Measurements from ENCODE around the gene FMNL2.

DNA sequence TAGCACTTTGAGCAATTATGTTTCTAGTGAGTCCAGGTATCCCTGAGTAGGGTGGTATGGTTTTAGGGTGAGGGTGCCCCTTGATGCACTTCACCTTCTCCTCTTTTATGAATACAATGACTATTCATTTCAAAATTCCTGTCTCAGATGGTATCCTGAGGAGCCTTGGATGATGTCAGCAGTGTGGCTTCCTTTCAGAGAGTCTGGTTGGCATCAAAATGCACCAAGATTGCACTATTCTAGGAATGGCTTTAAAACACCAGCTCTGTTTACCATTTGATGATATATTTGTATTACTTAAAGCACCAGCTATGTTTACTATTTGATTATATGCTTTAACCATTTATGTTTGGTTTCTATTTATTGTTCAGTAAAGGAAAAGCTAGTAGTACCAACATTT lies 141.0 kb downstream of the FMNL2 start:
- TF ChIP-seq, protein P1, sequence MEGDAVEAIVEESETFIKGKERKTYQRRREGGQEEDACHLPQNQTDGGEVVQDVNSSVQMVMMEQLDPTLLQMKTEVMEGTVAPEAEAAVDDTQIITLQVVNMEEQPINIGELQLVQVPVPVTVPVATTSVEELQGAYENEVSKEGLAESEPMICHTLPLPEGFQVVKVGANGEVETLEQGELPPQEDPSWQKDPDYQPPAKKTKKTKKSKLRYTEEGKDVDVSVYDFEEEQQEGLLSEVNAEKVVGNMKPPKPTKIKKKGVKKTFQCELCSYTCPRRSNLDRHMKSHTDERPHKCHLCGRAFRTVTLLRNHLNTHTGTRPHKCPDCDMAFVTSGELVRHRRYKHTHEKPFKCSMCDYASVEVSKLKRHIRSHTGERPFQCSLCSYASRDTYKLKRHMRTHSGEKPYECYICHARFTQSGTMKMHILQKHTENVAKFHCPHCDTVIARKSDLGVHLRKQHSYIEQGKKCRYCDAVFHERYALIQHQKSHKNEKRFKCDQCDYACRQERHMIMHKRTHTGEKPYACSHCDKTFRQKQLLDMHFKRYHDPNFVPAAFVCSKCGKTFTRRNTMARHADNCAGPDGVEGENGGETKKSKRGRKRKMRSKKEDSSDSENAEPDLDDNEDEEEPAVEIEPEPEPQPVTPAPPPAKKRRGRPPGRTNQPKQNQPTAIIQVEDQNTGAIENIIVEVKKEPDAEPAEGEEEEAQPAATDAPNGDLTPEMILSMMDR (IDR thresholded peaks at IDR 0.05; ENCODE audit: low read length) = no peak
- TF ChIP-seq EZH2 (IDR thresholded peaks at IDR 0.05; ENCODE audit: borderline replicate concordance, low read length) = no peak
